Left ventricle myocardium inferior (tissue), 1 donor: ENCODE data around the gene PIK3CD. TPM values are rescaled to one million over a fixed set of nuclear protein-coding genes. Genes with fewer than 3 reads are reported as not detected.

ENCODE experiments used
- DNase-seq: peaks from one replicate; pipeline ENCODE4 v3.0.0-alpha.2; 2020
- H3K27ac ChIP-seq: fragments of 200-600 bp; replicated peaks from 2 replicates; pipeline ENCODE4 v1.8.0; 2021
- H3K27me3 ChIP-seq: fragments of 200-600 bp; 2 replicates; pipeline ENCODE4 v1.8.0; 2021; ENCODE audit warnings: low read depth
- H3K36me3 ChIP-seq: fragments of 200-600 bp; 2 replicates; pipeline ENCODE4 v1.8.0; 2021
- H3K4me1 ChIP-seq: fragments of 200-600 bp; 2 replicates; pipeline ENCODE4 v1.8.0; 2021
- H3K4me3 ChIP-seq: fragments of 200-600 bp; 2 replicates; pipeline ENCODE4 v1.8.0; 2021; ENCODE audit warnings: mild to moderate bottlenecking, moderate library complexity
- H3K9me3 ChIP-seq: fragments of 200-600 bp; replicated peaks from 2 replicates; pipeline ENCODE4 v1.8.0; 2021
- CTCF ChIP-seq: fragments of 200-600 bp; IDR thresholded peaks from 2 replicates; pipeline ENCODE4 v1.8.0; 2021; ENCODE audit warnings: antibody characterized with exemption, mild to moderate bottlenecking, borderline replicate concordance
- intact Hi-C: fragments of 100-400 bp; cut with micrococcal nuclease; formaldehyde crosslinking; loops from one replicate; pipeline ENCODE4 v1.11.0; 2022
- total RNA-seq: library from RNA; stranded (reverse); fragmentation: NEBNext Ultra II Directional; extraction: Animal tissue kit (Norgen Biotek cat#: 25700); gene quantifications from one replicate; pipeline ENCODE4 v1.2.1, GENCODE V29; 2021
- donor health status: DM: no; HTN: yes; CAD: no; lungs with severe emphysema.

Gene PIK3CD
- total RNA-seq, 1 donor from 2014 or later = 2.6 TPM

GRCh38 chr1:9630331-9631111 is 21.0 kb upstream of the PIK3CD start:
- Histone ChIP-seq H3K9me3 (no peaks in the 10 kb centered on the region), H3K27me3 (peaks cover 22% of the 10 kb centered on the region), H3K27ac (no peak overlapping the region), H3K36me3 (no peaks in the 10 kb centered on the region), H3K4me1 (peaks cover 11% of the 10 kb centered on the region), H3K4me3 (no peak overlapping the region)
- no peak for TF ChIP-seq CTCF
- no peak for DNase-seq
- intact Hi-C loops = no loop called here

- intact Hi-C loops = no loop called here
- H3K9me3 ChIP-seq = no peaks in the 10 kb centered on the region
- H3K36me3 ChIP-seq = no peaks in the 10 kb centered on the region
- no peak for DNase-seq
- no peak for TF ChIP-seq CTCF
- peaks cover 7% of the 10 kb centered on the region for H3K4me1 ChIP-seq
- no peak overlapping the region for H3K4me3 ChIP-seq
- H3K27me3 ChIP-seq = peaks cover 11% of the 10 kb centered on the region
- H3K27ac ChIP-seq = no peak overlapping the region
These were observed 19.9 kb upstream of the PIK3CD start for GRCh38 chr1:9631613-9632012.

GRCh38 chr1:9633493-9633892 is 18.0 kb upstream of the PIK3CD start:
- Histone ChIP-seq H3K9me3 (no peaks in the 10 kb centered on the region), H3K27ac (no peak overlapping the region), H3K27me3 (peaks cover 7% of the 10 kb centered on the region), H3K4me1 (no peaks in the 10 kb centered on the region), H3K36me3 (no peaks in the 10 kb centered on the region), H3K4me3 (no peak overlapping the region)
- DNase-seq = no peak
- TF ChIP-seq CTCF = no peak
- intact Hi-C loops = no loop called here

GRCh38 chr1:9634582-9634981 is 16.9 kb upstream of the PIK3CD start:
- no peak for DNase-seq

GRCh38 chr1:9639227-9639626 is 12.3 kb upstream of the PIK3CD start:
- intact Hi-C loops = no loop called here
- no peak overlapping the region for H3K27ac ChIP-seq
- H3K36me3 ChIP-seq = no peaks in the 10 kb centered on the region
- peaks cover 17% of the 10 kb centered on the region for H3K27me3 ChIP-seq
- H3K4me1 ChIP-seq = no peaks in the 10 kb centered on the region
- H3K4me3 ChIP-seq = no peak overlapping the region
- TF ChIP-seq CTCF = no peak
- H3K9me3 ChIP-seq = no peaks in the 10 kb centered on the region
- no peak for DNase-seq

More at GRCh38 chr1:9634582-9634981, 16.9 kb upstream of the PIK3CD start:
- Histone ChIP-seq H3K4me3 (no peak overlapping the region), H3K4me1 (no peaks in the 10 kb centered on the region), H3K9me3 (no peaks in the 10 kb centered on the region), H3K27ac (no peak overlapping the region), H3K27me3 (no peaks in the 10 kb centered on the region), H3K36me3 (no peaks in the 10 kb centered on the region)
- intact Hi-C loops = no loop called here
- TF ChIP-seq CTCF = no peak
